Measurements from ENCODE around the gene CFAP20DC. TPM values are rescaled to one million over a fixed set of nuclear protein-coding genes. Genes with fewer than 3 reads are reported as not detected.
"Not testable (repeated sequence)": the region's sequence is repeated elsewhere in the genome, so short reads cannot be mapped to it uniquely, and the experiment has no call there.

The CFAP20DC gene
- total RNA-seq, 4 donors from 2014 or later = not detected

GRCh38 chr3:58720526-58720925 lies 329.3 kb downstream of the CFAP20DC start:
- H3K4me3 ChIP-seq = no peak overlapping the region
- TF ChIP-seq CTCF (IDR thresholded peaks at IDR 0.05 in 4 of 5, conservative IDR thresholded peaks at IDR 0.05 in 1 of 5) (no peak), POLR2A (IDR thresholded peaks at IDR 0.05) (no peak)
- H3K27ac ChIP-seq = no peak overlapping the region
- in situ Hi-C loops (cut with MboI; ENCODE audit: low sequenced_read_pairs in 4 of 4) = no loop called here
- intact Hi-C loops (cut with DNase I; ENCODE audit: low total_unique reads) = no loop called here
- DNase-seq (no peak), ATAC-seq (no peak)
- no peaks in the 10 kb centered on the region for H3K9me3 ChIP-seq
- H3K4me1 ChIP-seq = no peaks in the 10 kb centered on the region
- no peaks in the 10 kb centered on the region for H3K36me3 ChIP-seq
- H3K27me3 ChIP-seq = no peaks in the 10 kb centered on the region

GRCh38 chr3:58719684-58720083 lies 330.1 kb downstream of the CFAP20DC start:
- H3K36me3 ChIP-seq = no peaks in the 10 kb centered on the region
- TF ChIP-seq CTCF (IDR thresholded peaks at IDR 0.05 in 4 of 5, conservative IDR thresholded peaks at IDR 0.05 in 1 of 5) = no peak
- TF ChIP-seq POLR2A (IDR thresholded peaks at IDR 0.05) = no peak
- H3K4me3 ChIP-seq = no peak overlapping the region
- intact Hi-C loops (cut with DNase I; ENCODE audit: low total_unique reads) (no loop called here), in situ Hi-C loops (cut with MboI; ENCODE audit: low sequenced_read_pairs in 4 of 4) (no loop called here)
- H3K4me1 ChIP-seq = no peaks in the 10 kb centered on the region
- ATAC-seq (no peak), DNase-seq (no peak)
- H3K27me3 ChIP-seq = no peaks in the 10 kb centered on the region
- H3K9me3 ChIP-seq = no peaks in the 10 kb centered on the region
- no peak overlapping the region for H3K27ac ChIP-seq

GRCh38 chr3:58713715-58714401 lies 336.0 kb downstream of the CFAP20DC start:
- DNase-seq = no peak
- H3K27ac ChIP-seq = no peak overlapping the region
- in situ Hi-C loops (cut with MboI; ENCODE audit: low sequenced_read_pairs in 4 of 4) (no loop called here), intact Hi-C loops (cut with DNase I; ENCODE audit: low total_unique reads) (no loop called here)
- ATAC-seq = no peak
- no peaks in the 10 kb centered on the region for H3K9me3 ChIP-seq
- H3K36me3 ChIP-seq = no peaks in the 10 kb centered on the region
- TF ChIP-seq POLR2A (IDR thresholded peaks at IDR 0.05) (no peak), CTCF (IDR thresholded peaks at IDR 0.05 in 4 of 5, conservative IDR thresholded peaks at IDR 0.05 in 1 of 5) (no peak)
- H3K27me3 ChIP-seq = no peaks in the 10 kb centered on the region
- no peaks in the 10 kb centered on the region for H3K4me1 ChIP-seq
- H3K4me3 ChIP-seq = no peak overlapping the region

GRCh38 chr3:58711871-58712270 lies 338.0 kb downstream of the CFAP20DC start:
- Histone ChIP-seq H3K27me3 (no peaks in the 10 kb centered on the region), H3K27ac (no peak overlapping the region), H3K4me1 (no peaks in the 10 kb centered on the region), H3K36me3 (no peaks in the 10 kb centered on the region), H3K4me3 (no peak overlapping the region), H3K9me3 (no peaks in the 10 kb centered on the region)
- in situ Hi-C loops (cut with MboI; ENCODE audit: low sequenced_read_pairs in 4 of 4) = no loop called here
- intact Hi-C loops (cut with DNase I; ENCODE audit: low total_unique reads) = no loop called here
- TF ChIP-seq POLR2A (IDR thresholded peaks at IDR 0.05) (no peak), CTCF (IDR thresholded peaks at IDR 0.05 in 4 of 5, conservative IDR thresholded peaks at IDR 0.05 in 1 of 5) (no peak)
- no peak for ATAC-seq
- no peak for DNase-seq

GRCh38 chr3:58708983-58709382 lies 340.8 kb downstream of the CFAP20DC start:
- in situ Hi-C loops (cut with MboI; ENCODE audit: low sequenced_read_pairs in 4 of 4); H3K4me3 ChIP-seq: not testable (repeated sequence)

More at GRCh38 chr3:58708983-58709382, 340.8 kb downstream of the CFAP20DC start:
- H3K9me3 ChIP-seq; intact Hi-C loops (cut with DNase I; ENCODE audit: low total_unique reads); ATAC-seq; DNase-seq; H3K36me3 ChIP-seq; H3K27me3 ChIP-seq; H3K27ac ChIP-seq; H3K4me1 ChIP-seq: not testable (repeated sequence)

All from gastrocnemius medialis (tissue), 4 donors.